Subcutaneous preadipocyte (primary cell): Measurements from ENCODE around the gene MCAM. TPM values are rescaled to one million over a fixed set of nuclear protein-coding genes. Genes with fewer than 3 reads are reported as not detected.

Experiments
- small RNA-seq: library from RNA; depleted of rRNA; stranded (forward); fragments of <200 nt; gene quantifications from one replicate; pipeline ENCODE3, GENCODE V24; 2012
- total RNA-seq: library from RNA; depleted of rRNA; stranded (reverse); fragments of >200 nt; gene quantifications from 2 replicates; pipeline ENCODE4 v1.2.3, GENCODE V29; 2012

The MCAM gene
- total RNA-seq = 0.73 and 0.98 TPM in 2 replicates

GRCh38 chr11:119316729-119317591, at the start of gene MCAM:
TSS of gene MCAM (minus strand) at chr11:119317130. CDS start at chr11:119317101, 29 bp downstream.

GRCh38 chr11:119346605-119347004, 29.7 kb upstream of the MCAM start, which contains the start of gene MFRP:
TSS of gene MFRP (minus strand) at chr11:119346705. CDS start at chr11:119346513, 192 bp downstream.

GRCh38 chr11:119340335-119341221, 23.6 kb upstream of the MCAM start, which contains the start of gene C1QTNF5:
TSS of gene C1QTNF5 (minus strand) at chr11:119340883. CDS start at chr11:119340397, 486 bp downstream.

GRCh38 chr11:119334174-119334930, 17.4 kb upstream of the MCAM start, which contains the start of gene RNF26:
TSS of gene RNF26 (plus strand) at chr11:119334527. CDS start at chr11:119335123, 596 bp downstream.

Small RNA genes within 50 kb of the gene (small RNA-seq; reads per million reads assigned to genes)
- not detected for gene RF01225
- not detected for gene RNU6-262P

Other genes starting within 250 kb of the MCAM start
- 28.0 and 34.9 TPM in 2 replicates for gene VPS11, start 249.3 kb downstream of the MCAM start, total RNA-seq
- 9.9 and 13.5 TPM in 2 replicates for gene HMBS, start 232.2 kb downstream of the MCAM start, total RNA-seq
- gene DPAGT1, start 215.3 kb downstream of the MCAM start, total RNA-seq = 25.4 and 26.8 TPM in 2 replicates
- 1.5 and 4.5 TPM in 2 replicates for gene C2CD2L, start 209.8 kb downstream of the MCAM start, total RNA-seq
- 12.9 and 16.2 TPM in 2 replicates for gene HINFP, start 195.6 kb downstream of the MCAM start, total RNA-seq
- under 0.01 TPM in 2 replicates for gene ABCG4, start 168.1 kb downstream of the MCAM start, total RNA-seq
- gene NLRX1, start 148.4 kb downstream of the MCAM start, total RNA-seq = 10.0 and 12.5 TPM in 2 replicates
- not detected in 2 replicates for gene NHERF4, start 131.7 kb downstream of the MCAM start, total RNA-seq
- gene CBL, start 110.8 kb downstream of the MCAM start, total RNA-seq = 8.1 and 11.7 TPM in 2 replicates
- gene RNF26, start 17.4 kb upstream of the MCAM start, total RNA-seq = 5.9 and 7.0 TPM in 2 replicates
- 0.39 and 0.73 TPM in 2 replicates for gene C1QTNF5, start 23.8 kb upstream of the MCAM start, total RNA-seq
- gene MFRP, start 29.6 kb upstream of the MCAM start, total RNA-seq = not detected in 2 replicates
- under 0.01 TPM in 1 of 2 replicates, not detected in the other for gene USP2, start 64.6 kb upstream of the MCAM start, total RNA-seq
- 8.2 and 87.5 TPM in 2 replicates for gene THY1, start 106.0 kb upstream of the MCAM start, total RNA-seq